GM12878 (cell line): ENCODE data around the gene CHCHD1.

Experiments
- ESRRA ChIP-seq: IDR thresholded peaks from 2 replicates; pipeline ENCODE4 v1.6.1; 2012; ENCODE audit warnings: mild to moderate bottlenecking, low read length, improper control_type of control experiment
- ETV6 ChIP-seq, 2 experiments: fragments of 450-650 bp in 1 of 2; IDR thresholded peaks in 1 of 2; conservative IDR thresholded peaks in 1 of 2; 2 replicates each; pipeline ENCODE4 v1.6.1; 2014; ENCODE audit warnings: antibody characterized with exemption in 1 of 2, borderline replicate concordance in 1 of 2, low read depth in 1 of 2, mild to moderate bottlenecking in 1 of 2, moderate library complexity in 1 of 2
- EZH2 ChIP-seq: IDR thresholded peaks from 2 replicates; pipeline ENCODE4 v1.6.1; 2012; ENCODE audit warnings: low read depth, mild to moderate bottlenecking, control low read depth, inconsistent platforms, low read length, borderline replicate concordance; ENCODE audit not compliant: control insufficient read depth
- GABPA ChIP-seq: IDR thresholded peaks from 2 replicates; pipeline ENCODE4 v1.6.1; 2014; ENCODE audit warnings: antibody characterized with exemption, low read depth, mild to moderate bottlenecking, inconsistent platforms
- POLR2A ChIP-seq: IDR thresholded peaks from 2 replicates; pipeline ENCODE4 v1.6.1; 2011; ENCODE audit warnings: low read depth, mild to moderate bottlenecking, low read length
- POLR2AphosphoS5 ChIP-seq: IDR thresholded peaks from 2 replicates; pipeline ENCODE4 v1.6.1; 2011; ENCODE audit warnings: mild to moderate bottlenecking, low read length, inconsistent platforms
- TARDBP ChIP-seq: IDR thresholded peaks from 2 replicates; pipeline ENCODE4 v1.6.1; 2016; ENCODE audit warnings: borderline replicate concordance
- ZNF384 ChIP-seq: IDR thresholded peaks from 2 replicates; pipeline ENCODE4 v1.6.1; 2012; ENCODE audit warnings: low read depth, mild to moderate bottlenecking, low read length, improper control_type of control experiment, borderline replicate concordance
- TF ChIP-seq, protein P1 (sequence below): IDR thresholded peaks from 2 replicates; pipeline ENCODE4 v1.6.1; 2012; ENCODE audit warnings: mild to moderate bottlenecking, low read depth, low read length
- TF ChIP-seq, protein P2 (sequence below), 3 experiments: IDR thresholded peaks in 2 of 3; conservative IDR thresholded peaks in 1 of 3; 2 replicates each; pipeline ENCODE4 v1.5.1; 2011; ENCODE audit warnings: low read depth in 3 of 3, low read length in 3 of 3, mild to moderate bottlenecking in 3 of 3, control low read depth in 2 of 3, moderate library complexity in 2 of 3, inconsistent platforms in 1 of 3, mixed read lengths in 1 of 3; ENCODE audit not compliant: control insufficient read depth in 2 of 3, insufficient read depth in 1 of 3; ENCODE audit errors: extremely low read depth in 1 of 3
- TF ChIP-seq, protein P3 (sequence below): fragments of 450-650 bp; IDR thresholded peaks from 2 replicates; pipeline ENCODE4 v1.6.1; 2014; ENCODE audit warnings: mild to moderate bottlenecking

DNA sequence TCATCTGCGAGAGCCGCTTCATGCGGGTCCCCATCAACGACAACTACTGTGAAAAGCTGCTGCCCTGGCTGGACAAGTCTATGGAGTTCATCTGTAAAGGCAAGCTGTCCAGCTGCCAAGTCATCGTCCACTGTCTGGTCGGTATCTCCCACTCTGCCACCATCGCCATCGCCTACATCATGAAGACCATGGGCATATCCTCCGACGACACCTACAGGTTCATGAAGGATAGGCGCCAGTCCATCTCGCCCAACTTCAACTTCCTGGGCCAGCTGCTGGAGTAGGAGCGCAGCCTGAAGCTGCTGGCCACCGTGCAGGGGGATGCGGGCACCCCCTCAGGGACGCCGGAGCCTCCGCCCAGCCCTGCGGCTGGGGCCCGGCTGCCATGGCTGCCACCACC lies 49.4 kb upstream of the CHCHD1 start:
- no peak for TF ChIP-seq POLR2A
- no peak for TF ChIP-seq ESRRA
- no peak for TF ChIP-seq TARDBP
- TF ChIP-seq, protein P1, sequence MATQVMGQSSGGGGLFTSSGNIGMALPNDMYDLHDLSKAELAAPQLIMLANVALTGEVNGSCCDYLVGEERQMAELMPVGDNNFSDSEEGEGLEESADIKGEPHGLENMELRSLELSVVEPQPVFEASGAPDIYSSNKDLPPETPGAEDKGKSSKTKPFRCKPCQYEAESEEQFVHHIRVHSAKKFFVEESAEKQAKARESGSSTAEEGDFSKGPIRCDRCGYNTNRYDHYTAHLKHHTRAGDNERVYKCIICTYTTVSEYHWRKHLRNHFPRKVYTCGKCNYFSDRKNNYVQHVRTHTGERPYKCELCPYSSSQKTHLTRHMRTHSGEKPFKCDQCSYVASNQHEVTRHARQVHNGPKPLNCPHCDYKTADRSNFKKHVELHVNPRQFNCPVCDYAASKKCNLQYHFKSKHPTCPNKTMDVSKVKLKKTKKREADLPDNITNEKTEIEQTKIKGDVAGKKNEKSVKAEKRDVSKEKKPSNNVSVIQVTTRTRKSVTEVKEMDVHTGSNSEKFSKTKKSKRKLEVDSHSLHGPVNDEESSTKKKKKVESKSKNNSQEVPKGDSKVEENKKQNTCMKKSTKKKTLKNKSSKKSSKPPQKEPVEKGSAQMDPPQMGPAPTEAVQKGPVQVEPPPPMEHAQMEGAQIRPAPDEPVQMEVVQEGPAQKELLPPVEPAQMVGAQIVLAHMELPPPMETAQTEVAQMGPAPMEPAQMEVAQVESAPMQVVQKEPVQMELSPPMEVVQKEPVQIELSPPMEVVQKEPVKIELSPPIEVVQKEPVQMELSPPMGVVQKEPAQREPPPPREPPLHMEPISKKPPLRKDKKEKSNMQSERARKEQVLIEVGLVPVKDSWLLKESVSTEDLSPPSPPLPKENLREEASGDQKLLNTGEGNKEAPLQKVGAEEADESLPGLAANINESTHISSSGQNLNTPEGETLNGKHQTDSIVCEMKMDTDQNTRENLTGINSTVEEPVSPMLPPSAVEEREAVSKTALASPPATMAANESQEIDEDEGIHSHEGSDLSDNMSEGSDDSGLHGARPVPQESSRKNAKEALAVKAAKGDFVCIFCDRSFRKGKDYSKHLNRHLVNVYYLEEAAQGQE: no peak
- no peak for TF ChIP-seq EZH2
- TF ChIP-seq GABPA: no peak
- TF ChIP-seq, protein P2, sequence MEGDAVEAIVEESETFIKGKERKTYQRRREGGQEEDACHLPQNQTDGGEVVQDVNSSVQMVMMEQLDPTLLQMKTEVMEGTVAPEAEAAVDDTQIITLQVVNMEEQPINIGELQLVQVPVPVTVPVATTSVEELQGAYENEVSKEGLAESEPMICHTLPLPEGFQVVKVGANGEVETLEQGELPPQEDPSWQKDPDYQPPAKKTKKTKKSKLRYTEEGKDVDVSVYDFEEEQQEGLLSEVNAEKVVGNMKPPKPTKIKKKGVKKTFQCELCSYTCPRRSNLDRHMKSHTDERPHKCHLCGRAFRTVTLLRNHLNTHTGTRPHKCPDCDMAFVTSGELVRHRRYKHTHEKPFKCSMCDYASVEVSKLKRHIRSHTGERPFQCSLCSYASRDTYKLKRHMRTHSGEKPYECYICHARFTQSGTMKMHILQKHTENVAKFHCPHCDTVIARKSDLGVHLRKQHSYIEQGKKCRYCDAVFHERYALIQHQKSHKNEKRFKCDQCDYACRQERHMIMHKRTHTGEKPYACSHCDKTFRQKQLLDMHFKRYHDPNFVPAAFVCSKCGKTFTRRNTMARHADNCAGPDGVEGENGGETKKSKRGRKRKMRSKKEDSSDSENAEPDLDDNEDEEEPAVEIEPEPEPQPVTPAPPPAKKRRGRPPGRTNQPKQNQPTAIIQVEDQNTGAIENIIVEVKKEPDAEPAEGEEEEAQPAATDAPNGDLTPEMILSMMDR (IDR thresholded peaks at IDR 0.05 in 2 of 3, conservative IDR thresholded peaks at IDR 0.05 in 1 of 3; ENCODE audit: control insufficient read depth in 2 of 3, extremely low read depth in 1 of 3, insufficient read depth in 1 of 3, low read depth in 3 of 3, low read length in 3 of 3): no peak
- TF ChIP-seq, protein P3, sequence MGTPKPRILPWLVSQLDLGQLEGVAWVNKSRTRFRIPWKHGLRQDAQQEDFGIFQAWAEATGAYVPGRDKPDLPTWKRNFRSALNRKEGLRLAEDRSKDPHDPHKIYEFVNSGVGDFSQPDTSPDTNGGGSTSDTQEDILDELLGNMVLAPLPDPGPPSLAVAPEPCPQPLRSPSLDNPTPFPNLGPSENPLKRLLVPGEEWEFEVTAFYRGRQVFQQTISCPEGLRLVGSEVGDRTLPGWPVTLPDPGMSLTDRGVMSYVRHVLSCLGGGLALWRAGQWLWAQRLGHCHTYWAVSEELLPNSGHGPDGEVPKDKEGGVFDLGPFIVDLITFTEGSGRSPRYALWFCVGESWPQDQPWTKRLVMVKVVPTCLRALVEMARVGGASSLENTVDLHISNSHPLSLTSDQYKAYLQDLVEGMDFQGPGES: no peak
- TF ChIP-seq POLR2AphosphoS5: no peak
- no peak for TF ChIP-seq ZNF384
- no peak for TF ChIP-seq ETV6 (conservative IDR thresholded peaks at IDR 0.05 in 1 of 2, IDR thresholded peaks at IDR 0.05 in 1 of 2; ENCODE audit: borderline replicate concordance in 1 of 2, low read depth in 1 of 2)
